Prostate gland (tissue), 2 donors: ENCODE results near the gene TMEM109. TPM values are rescaled to one million over a fixed set of nuclear protein-coding genes. Genes with fewer than 3 reads are reported as not detected.

Experiments
- DNase-seq: peaks from one replicate; pipeline ENCODE4 v3.0.0-alpha.2; 2019; ENCODE audit warnings: low spot score
- H3K27ac ChIP-seq, 2 donors: fragments of 200-600 bp; sonication (generic); 2 replicates each; pipeline ENCODE4 v1.5.1; 2017 to 2019
- H3K27me3 ChIP-seq: fragments of 200-600 bp; sonication (generic); replicated peaks from 2 replicates; pipeline ENCODE4 v1.5.1; 2019; ENCODE audit not compliant: insufficient read depth
- H3K36me3 ChIP-seq, 2 donors: fragments of 200-600 bp; sonication (generic); 1 replicate in 1 of 2; 2 replicates in 1 of 2; pipeline versions ENCODE4 v1.5.1 to v1.8.1; 2017 to 2019
- H3K4me1 ChIP-seq: fragments of 200-600 bp; sonication (generic); replicated peaks from 2 replicates; pipeline ENCODE4 v1.5.1; 2019
- H3K4me3 ChIP-seq, 2 donors: fragments of 200-600 bp; sonication (generic); 2 replicates each; pipeline ENCODE4 v1.5.1; 2017 to 2019
- H3K9me3 ChIP-seq: fragments of 200-600 bp; sonication (generic); 2 replicates; pipeline ENCODE4 v1.5.1; 2017
- POLR2A ChIP-seq: fragments of 450-650 bp; IDR thresholded peaks from one replicate; pipeline ENCODE4 v1.6.1; 2016; ENCODE audit warnings: antibody characterized with exemption, mild to moderate bottlenecking
- POLR2AphosphoS5 ChIP-seq: sonication (generic); formaldehyde crosslinking; IDR thresholded peaks from one replicate; pipeline ENCODE4 v1.6.1; 2017; ENCODE audit warnings: antibody characterized with exemption
- WGBS: methylation state at CpG from one replicate; pipeline ENCODE4 v1.1.5; 2018; 5-methylcytosine and 5-hydroxymethylcytosine counted together
- intact Hi-C: fragments of 100-400 bp; cut with DNase I; formaldehyde crosslinking; loops from one replicate; pipeline ENCODE4 v1.14.2; 2022
- total RNA-seq, 2 donors: library from RNA; depleted of rRNA; stranded (reverse); fragments of >200 nt; gene quantifications; one replicate each; pipeline ENCODE4 v1.1.0, GENCODE V29; 2016
- TF ChIP-seq, protein P1 (sequence below), 4 experiments: fragments of 200-600 bp in 2 of 4; fragments of 450-650 bp in 2 of 4; sonication (generic) in 2 of 4; IDR thresholded peaks; 1 replicate in 3 of 4; 2 replicates in 1 of 4; pipeline ENCODE4 v1.5.1; 2016 to 2019; ENCODE audit warnings: antibody characterized with exemption in 4 of 4, mild to moderate bottlenecking in 2 of 4, moderate library complexity in 2 of 4

TMEM109 gene, protein sequence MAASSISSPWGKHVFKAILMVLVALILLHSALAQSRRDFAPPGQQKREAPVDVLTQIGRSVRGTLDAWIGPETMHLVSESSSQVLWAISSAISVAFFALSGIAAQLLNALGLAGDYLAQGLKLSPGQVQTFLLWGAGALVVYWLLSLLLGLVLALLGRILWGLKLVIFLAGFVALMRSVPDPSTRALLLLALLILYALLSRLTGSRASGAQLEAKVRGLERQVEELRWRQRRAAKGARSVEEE
- total RNA-seq, result 100 to 1,000 TPM; 106 to 122 TPM

DNA sequence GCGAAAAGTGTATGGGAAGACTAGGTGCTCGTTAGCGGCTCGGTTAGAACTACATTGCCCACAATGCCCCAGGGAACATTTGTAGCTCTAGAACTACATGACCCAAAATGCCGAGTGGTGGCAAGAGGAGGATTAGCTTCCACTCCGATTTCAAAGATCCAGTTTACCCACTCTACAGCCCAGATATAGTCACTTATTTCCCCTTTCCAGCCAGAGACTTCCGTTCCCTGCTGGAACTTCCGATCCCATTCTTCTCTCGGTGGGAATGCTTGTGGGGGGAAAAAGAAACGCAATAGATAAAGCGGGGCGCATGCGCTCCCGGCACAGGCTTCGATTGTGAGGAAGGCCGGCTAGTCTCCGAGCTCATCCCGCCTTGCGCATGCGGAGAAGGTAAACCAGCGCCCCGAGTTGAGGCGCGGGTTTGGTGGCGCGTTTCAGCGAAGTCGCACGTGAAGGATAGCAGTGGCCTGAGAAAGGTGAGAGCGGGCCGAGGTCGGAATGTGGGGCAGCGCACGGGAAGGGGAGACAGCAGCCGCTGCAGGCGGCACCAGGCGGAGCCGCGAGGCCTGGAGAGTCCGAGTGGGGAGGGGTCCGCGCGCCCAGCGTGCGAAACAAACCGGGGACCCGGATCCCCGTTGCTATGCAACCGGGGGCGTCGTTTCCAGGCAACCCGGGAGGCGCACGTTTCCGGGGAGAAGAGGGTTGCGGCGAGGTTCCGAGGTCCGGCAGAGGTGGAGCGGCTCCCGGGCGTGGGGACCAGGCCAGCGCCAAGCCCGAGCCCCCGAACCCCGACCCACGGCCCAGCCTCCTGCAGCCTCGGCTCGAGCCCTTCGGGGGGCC lies at the start of gene TMEM109:
Gene TMEM109, plus strand, starts transcription at position 366 of the 840 bp plus-strand sequence. CDS start 5,536 bp downstream, outside the sequence.
- Histone ChIP-seq H3K27ac (peak within 1 kb of the TSS; percentile 94), H3K36me3 (no peaks in the 10 kb centered on the region), H3K4me3 (peak within 1 kb of the TSS; percentile 75 to 77), H3K4me1 (peaks cover 21% of the 10 kb centered on the region), H3K9me3 (no peaks in the 10 kb centered on the region), H3K27me3 (no peaks in the 10 kb centered on the region)
- TF ChIP-seq, protein P1, sequence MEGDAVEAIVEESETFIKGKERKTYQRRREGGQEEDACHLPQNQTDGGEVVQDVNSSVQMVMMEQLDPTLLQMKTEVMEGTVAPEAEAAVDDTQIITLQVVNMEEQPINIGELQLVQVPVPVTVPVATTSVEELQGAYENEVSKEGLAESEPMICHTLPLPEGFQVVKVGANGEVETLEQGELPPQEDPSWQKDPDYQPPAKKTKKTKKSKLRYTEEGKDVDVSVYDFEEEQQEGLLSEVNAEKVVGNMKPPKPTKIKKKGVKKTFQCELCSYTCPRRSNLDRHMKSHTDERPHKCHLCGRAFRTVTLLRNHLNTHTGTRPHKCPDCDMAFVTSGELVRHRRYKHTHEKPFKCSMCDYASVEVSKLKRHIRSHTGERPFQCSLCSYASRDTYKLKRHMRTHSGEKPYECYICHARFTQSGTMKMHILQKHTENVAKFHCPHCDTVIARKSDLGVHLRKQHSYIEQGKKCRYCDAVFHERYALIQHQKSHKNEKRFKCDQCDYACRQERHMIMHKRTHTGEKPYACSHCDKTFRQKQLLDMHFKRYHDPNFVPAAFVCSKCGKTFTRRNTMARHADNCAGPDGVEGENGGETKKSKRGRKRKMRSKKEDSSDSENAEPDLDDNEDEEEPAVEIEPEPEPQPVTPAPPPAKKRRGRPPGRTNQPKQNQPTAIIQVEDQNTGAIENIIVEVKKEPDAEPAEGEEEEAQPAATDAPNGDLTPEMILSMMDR (IDR thresholded peaks at IDR 0.05), result peak in 2 of 4 experiments; percentile 22 to 23
- TF ChIP-seq POLR2A (peak; percentile 57), POLR2AphosphoS5 (peak; percentile 93)
- intact Hi-C loops, result loop anchor here (5.0 kb wide), 1 partner anchor 248 kb away; the partner anchor contains the start of gene VPS37C
- under 1% methylated on average over 51 of the region's 70 CpGs for WGBS
- peak; percentile 90 for DNase-seq

DNA sequence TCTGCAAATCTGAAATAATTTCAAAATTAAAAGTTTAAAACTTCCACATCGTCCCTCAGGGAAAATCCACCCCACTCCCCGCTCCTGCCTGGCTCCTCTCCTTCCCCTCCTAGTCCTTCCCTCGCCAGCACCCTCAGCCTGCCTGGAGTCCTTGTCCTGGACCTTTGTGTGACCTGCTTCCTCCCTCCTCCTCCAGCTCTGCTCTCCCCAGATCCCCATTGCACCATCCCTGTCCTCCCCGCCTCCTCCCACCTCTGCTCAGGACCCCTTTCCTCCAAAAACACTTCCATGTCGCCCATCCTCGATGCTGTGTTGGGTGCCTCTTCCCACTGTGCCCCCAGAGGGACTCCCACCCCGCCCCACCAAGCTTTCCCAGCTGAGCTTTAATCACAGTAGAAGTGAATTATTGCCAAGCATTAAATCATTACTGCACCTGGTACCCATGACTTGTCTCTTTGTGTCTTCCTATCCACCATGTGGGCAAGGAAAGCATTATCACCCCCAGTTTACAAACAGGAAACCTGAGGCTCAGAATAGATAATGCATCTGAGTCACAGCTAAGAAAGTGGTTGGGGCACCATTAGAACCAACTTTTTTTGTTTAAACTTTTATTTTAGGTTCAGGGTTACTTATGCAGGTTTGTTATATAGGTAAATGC lies 49.0 kb upstream of the TMEM109 start:
- no peak for DNase-seq
- H3K27me3 ChIP-seq, result no peaks in the 10 kb centered on the region
- peaks cover 11% of the 10 kb centered on the region for H3K4me1 ChIP-seq
- H3K4me3 ChIP-seq, result no peak overlapping the region
- no peaks in the 10 kb centered on the region for H3K9me3 ChIP-seq
- intact Hi-C loops, result no loop called here
- TF ChIP-seq POLR2AphosphoS5, result no peak
- WGBS, result 86% methylated on average over 7 of the region's 7 CpGs
- no peak overlapping the region for H3K27ac ChIP-seq
- H3K36me3 ChIP-seq, result no peaks in the 10 kb centered on the region

DNA sequence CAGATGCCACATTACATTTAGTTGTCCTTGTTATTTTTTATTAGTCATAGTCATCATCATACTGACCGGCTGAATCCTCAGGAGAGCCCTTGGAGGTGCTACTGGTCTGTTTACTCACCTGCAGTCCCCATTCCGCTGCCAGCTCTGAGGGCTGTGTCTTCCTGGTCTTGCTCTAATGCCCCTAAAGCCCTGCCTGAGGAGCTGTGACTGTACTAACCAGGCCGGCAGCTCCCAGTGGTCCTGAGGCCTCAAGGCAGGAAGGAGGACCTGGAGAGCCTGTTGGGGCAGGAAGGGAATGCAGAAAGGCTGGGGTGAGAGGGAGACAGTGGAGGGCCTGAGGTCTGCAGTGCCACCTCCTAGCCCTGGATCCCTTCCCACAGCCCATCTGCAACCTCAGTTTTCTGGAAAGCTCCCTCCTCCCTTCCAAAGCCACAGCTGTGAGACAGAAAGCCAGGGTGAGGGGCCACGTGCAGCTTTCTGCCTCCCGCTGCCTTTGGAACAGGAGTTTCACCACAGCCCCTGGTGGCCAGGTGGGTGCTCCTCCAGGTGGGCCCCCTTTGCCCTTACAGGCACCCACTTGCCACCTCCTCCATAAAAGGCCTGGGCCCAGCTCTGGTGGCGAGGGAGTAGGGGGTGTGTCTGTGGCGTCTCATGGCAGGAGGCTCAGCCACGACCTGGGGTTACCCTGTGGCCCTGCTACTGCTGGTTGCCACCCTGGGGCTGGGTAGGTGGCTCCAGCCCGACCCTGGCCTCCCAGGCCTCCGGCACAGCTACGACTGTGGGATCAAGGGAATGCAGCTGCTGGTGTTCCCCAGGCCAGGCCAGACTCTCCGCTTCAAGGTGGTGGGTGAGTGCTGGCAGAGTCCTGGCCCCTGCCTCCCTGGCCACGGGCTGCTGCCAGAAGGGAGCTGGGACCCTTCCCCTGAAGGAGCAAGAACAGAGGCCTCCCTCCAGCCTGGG lies 46.8 kb upstream of the TMEM109 start, which contains the start of gene ZP1:
Gene ZP1, plus strand, starts transcription at position 632 of the 960 bp plus-strand sequence. Its CDS starts 20 bp downstream, at position 652.
- Histone ChIP-seq H3K4me1 (peaks cover 11% of the 10 kb centered on the region), H3K4me3 (no peak within 1 kb of the TSS), H3K27ac (peak within 1 kb of the TSS; percentile 22 to 81), H3K9me3 (no peaks in the 10 kb centered on the region), H3K36me3 (no peaks in the 10 kb centered on the region), H3K27me3 (no peaks in the 10 kb centered on the region)
- peak; percentile 34 for DNase-seq
- 65% methylated on average over 12 of the region's 13 CpGs for WGBS
- intact Hi-C loops, result no loop called here
- TF ChIP-seq, protein P1 (IDR thresholded peaks at IDR 0.05), result no peak
- TF ChIP-seq POLR2AphosphoS5, result peak; percentile 40

DNA sequence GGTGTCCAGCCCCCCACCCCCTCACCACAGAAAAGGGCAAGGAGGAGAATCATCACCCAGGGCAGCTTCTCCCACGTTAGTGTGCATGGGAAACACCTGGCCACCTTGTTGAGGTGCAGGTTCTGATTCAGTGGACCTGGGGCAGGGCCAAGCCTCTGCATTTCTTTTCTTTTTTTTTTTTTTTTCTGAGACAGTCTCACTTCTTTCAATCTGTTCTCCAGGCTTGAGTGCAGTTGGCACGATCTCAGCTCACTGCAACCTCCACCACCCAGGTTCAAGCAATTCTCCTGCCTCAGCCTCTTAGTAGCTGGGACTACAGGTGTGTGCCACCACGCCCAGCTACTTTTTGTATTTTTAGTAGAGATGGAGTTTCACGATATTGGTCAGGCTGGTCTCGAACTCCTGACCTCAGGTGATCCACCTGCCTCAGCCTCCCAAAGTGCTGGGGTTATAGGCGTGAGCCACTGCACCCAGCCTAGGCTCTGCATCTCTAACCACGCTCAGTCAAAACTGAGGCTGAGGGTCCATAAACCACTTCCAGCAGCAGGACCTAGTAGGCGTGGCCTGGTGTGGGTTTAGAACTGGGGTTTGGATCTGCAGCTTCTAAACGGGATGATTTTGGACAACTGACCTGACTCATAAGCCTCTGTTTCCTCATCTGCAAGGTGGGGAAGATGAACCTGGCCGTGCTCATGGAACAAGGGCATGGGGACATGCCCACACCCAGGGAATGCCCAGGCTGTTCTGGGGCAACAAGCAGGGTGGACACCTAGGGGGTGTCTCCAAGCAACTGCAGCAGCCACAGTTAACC lies 45.9 kb upstream of the TMEM109 start:
- H3K4me3 ChIP-seq, result no peak overlapping the region
- intact Hi-C loops, result no loop called here
- no peaks in the 10 kb centered on the region for H3K36me3 ChIP-seq
- no peaks in the 10 kb centered on the region for H3K9me3 ChIP-seq
- TF ChIP-seq POLR2A (no peak), POLR2AphosphoS5 (no peak)
- TF ChIP-seq, protein P1 (IDR thresholded peaks at IDR 0.05), result no peak
- no peak for DNase-seq
- peak overlapping the region in 1 of 2 donors; percentile 81 for H3K27ac ChIP-seq
- H3K27me3 ChIP-seq, result no peaks in the 10 kb centered on the region
- WGBS, result 83% methylated on average over 10 of the region's 10 CpGs
- peaks cover 11% of the 10 kb centered on the region for H3K4me1 ChIP-seq
